ENCODE measurements around the gene SPATC1L. TPM values are rescaled to one million over a fixed set of nuclear protein-coding genes. Genes with fewer than 3 reads are reported as not detected.

SPATC1L gene
- total RNA-seq, 1 donor from 2014 or later, result 12.3 TPM

Other genes starting within 250 kb of the SPATC1L start
- 289 TPM for gene COL6A1, start 202.7 kb downstream of the SPATC1L start, total RNA-seq
- 357 TPM for gene COL6A2, start 86.3 kb downstream of the SPATC1L start, total RNA-seq
- gene FTCD, start 28.9 kb downstream of the SPATC1L start, total RNA-seq, result 0.91 TPM
- 49.0 TPM for gene LSS, start 44.3 kb upstream of the SPATC1L start, total RNA-seq
- 97.6 TPM for gene MCM3AP, start 101.2 kb upstream of the SPATC1L start, total RNA-seq
- 22.8 TPM for gene YBEY, start 101.9 kb upstream of the SPATC1L start, total RNA-seq
- 2.2 TPM for gene C21orf58, start 139.4 kb upstream of the SPATC1L start, total RNA-seq
- gene PCNT, start 139.7 kb upstream of the SPATC1L start, total RNA-seq, result 28.5 TPM

All from ureter (tissue), 1 donor.